GM23338 (cell line): Measurements from ENCODE around the gene DCDC2.

Experiments
- CREB1 ChIP-seq: fragments of 250-450 bp; sonication (Bioruptor Pico); IDR thresholded peaks from 2 replicates; pipeline ENCODE4 v1.5.0; 2020; ENCODE audit warnings: low read depth, mild to moderate bottlenecking, moderate library complexity
- ETS1 ChIP-seq: IDR thresholded peaks from 2 replicates; pipeline ENCODE4 v1.6.1; 2016; ENCODE audit warnings: antibody characterized with exemption
- EZH2phosphoT487 ChIP-seq: fragments of 200-600 bp; sonication (generic); IDR thresholded peaks from one replicate; pipeline ENCODE4 v1.8.1; 2018; ENCODE audit warnings: antibody characterized with exemption; ENCODE audit not compliant: unreplicated experiment
- POLR2AphosphoS5 ChIP-seq: IDR thresholded peaks from 2 replicates; pipeline ENCODE4 v1.6.1; 2016; ENCODE audit warnings: antibody characterized with exemption, low read depth
- TF ChIP-seq, protein P1 (sequence below), 2 experiments: fragments of 200-600 bp in 1 of 2; sonication (generic) in 1 of 2; conservative IDR thresholded peaks; 2 replicates each; pipeline versions ENCODE4 v1.5.1 to v1.6.1; 2016 to 2017; ENCODE audit warnings: antibody characterized with exemption in 2 of 2, low read depth in 2 of 2, mild to moderate bottlenecking in 2 of 2, moderate library complexity in 1 of 2
- TF ChIP-seq, protein P2 (sequence below): IDR thresholded peaks from one replicate; pipeline ENCODE4 v1.6.1; 2018; ENCODE audit warnings: antibody characterized with exemption; ENCODE audit not compliant: unreplicated experiment

DNA sequence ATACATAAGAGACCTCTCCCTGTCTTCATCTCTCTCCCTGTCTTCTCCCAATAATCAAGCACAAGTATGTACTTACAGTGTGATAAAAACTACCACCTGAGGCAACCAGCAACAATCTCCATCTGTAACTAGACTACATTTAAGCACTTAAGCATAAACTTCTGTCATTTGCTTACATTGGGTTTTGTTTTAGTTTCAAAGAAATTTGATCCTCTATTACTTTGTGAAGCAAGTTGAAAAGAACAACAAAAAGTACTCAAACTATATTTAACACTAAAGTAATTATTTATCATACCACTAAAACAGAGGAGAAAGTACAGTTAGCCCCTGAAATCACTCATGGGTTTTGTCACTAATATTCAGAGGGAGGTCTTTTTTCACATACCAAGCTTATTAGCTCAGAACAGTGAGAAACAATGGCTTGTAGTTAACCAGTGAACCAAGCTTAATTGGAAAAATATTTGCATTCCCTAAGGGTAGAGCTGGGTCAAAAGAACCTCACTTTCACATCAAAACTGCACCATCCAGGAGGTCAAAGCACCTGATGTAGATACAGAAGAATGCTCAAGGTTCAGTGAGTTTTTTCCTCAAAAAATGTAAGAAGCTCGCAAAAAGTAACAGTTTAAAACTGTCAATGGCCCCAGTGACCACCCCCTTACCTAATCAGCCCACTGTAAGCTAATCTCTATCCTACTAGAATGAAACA, 34.1 kb downstream of the DCDC2 start:
- no peak for TF ChIP-seq POLR2AphosphoS5
- TF ChIP-seq CREB1 = no peak
- TF ChIP-seq, protein P1, sequence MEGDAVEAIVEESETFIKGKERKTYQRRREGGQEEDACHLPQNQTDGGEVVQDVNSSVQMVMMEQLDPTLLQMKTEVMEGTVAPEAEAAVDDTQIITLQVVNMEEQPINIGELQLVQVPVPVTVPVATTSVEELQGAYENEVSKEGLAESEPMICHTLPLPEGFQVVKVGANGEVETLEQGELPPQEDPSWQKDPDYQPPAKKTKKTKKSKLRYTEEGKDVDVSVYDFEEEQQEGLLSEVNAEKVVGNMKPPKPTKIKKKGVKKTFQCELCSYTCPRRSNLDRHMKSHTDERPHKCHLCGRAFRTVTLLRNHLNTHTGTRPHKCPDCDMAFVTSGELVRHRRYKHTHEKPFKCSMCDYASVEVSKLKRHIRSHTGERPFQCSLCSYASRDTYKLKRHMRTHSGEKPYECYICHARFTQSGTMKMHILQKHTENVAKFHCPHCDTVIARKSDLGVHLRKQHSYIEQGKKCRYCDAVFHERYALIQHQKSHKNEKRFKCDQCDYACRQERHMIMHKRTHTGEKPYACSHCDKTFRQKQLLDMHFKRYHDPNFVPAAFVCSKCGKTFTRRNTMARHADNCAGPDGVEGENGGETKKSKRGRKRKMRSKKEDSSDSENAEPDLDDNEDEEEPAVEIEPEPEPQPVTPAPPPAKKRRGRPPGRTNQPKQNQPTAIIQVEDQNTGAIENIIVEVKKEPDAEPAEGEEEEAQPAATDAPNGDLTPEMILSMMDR (conservative IDR thresholded peaks at IDR 0.05; ENCODE audit: low read depth in 2 of 2) = no peak
- TF ChIP-seq, protein P2, sequence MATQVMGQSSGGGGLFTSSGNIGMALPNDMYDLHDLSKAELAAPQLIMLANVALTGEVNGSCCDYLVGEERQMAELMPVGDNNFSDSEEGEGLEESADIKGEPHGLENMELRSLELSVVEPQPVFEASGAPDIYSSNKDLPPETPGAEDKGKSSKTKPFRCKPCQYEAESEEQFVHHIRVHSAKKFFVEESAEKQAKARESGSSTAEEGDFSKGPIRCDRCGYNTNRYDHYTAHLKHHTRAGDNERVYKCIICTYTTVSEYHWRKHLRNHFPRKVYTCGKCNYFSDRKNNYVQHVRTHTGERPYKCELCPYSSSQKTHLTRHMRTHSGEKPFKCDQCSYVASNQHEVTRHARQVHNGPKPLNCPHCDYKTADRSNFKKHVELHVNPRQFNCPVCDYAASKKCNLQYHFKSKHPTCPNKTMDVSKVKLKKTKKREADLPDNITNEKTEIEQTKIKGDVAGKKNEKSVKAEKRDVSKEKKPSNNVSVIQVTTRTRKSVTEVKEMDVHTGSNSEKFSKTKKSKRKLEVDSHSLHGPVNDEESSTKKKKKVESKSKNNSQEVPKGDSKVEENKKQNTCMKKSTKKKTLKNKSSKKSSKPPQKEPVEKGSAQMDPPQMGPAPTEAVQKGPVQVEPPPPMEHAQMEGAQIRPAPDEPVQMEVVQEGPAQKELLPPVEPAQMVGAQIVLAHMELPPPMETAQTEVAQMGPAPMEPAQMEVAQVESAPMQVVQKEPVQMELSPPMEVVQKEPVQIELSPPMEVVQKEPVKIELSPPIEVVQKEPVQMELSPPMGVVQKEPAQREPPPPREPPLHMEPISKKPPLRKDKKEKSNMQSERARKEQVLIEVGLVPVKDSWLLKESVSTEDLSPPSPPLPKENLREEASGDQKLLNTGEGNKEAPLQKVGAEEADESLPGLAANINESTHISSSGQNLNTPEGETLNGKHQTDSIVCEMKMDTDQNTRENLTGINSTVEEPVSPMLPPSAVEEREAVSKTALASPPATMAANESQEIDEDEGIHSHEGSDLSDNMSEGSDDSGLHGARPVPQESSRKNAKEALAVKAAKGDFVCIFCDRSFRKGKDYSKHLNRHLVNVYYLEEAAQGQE = no peak
- TF ChIP-seq ETS1 = no peak
- TF ChIP-seq EZH2phosphoT487 = no peak
